Activated CD8-positive, alpha-beta memory T cell treated with anti-CD3 and anti-CD28 coated beads for 1 hour (primary cell): Measurements from ENCODE around the gene NPVF.

ENCODE experiments used
- DNase-seq, 2 donors: peaks; one replicate each; pipeline ENCODE4 v3.0.0-alpha.2; 2020; ENCODE audit warnings: low read depth in 1 of 2; ENCODE audit errors: extremely low read depth in 1 of 2

The NPVF gene

DNA sequence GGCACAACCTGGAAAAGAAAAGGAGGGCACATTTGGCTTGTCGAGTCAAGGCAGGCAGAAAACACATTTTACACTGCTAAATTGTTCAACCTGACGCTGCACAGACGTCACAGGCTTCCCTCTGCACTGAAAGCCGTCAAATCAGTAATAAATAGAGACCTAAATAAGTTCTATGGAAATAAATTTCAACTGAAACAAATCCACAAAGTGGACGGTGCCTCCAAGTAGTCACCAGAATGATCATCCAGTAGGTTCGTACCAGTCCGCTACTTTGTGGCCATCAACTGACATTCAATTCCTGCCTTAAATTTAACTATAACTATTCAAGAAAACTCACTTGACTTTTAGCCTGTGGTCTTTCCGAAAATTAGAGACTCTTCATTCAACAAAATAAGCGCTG, 49.0 kb downstream of the NPVF start:
- no peak for DNase-seq
